GM23338 (cell line): ENCODE data around the gene APRT. TPM values are rescaled to one million over a fixed set of nuclear protein-coding genes. Genes with fewer than 3 reads are reported as not detected.

Experiments
- ATAC-seq: fragments of 200-7000 bp; cut with Tn5 transposase; 3 replicates; pipeline ENCODE4 v1.9.1; 2020
- DNase-seq: peaks from one replicate; pipeline ENCODE4 v3.0.0-alpha.2; 2015; ENCODE audit warnings: low spot score
- H2AFZ ChIP-seq: fragments of 200-600 bp; sonication (generic); 2 replicates; pipeline ENCODE4 v1.8.0; 2016; ENCODE audit warnings: antibody characterized with exemption, mild to moderate bottlenecking, moderate library complexity
- H3F3A ChIP-seq: fragments of 200-600 bp; sonication (generic); replicated peaks from 2 replicates; pipeline ENCODE4 v1.8.0; 2017; ENCODE audit warnings: antibody characterized with exemption, mixed run types, low read depth
- H3K27ac ChIP-seq: fragments of 200-600 bp; sonication (generic); 2 replicates; pipeline ENCODE4 v1.6.1; 2016; ENCODE audit warnings: low read depth
- H3K27me3 ChIP-seq: fragments of 200-600 bp; sonication (generic); 2 replicates; pipeline ENCODE4 v1.8.0; 2016; ENCODE audit warnings: mild to moderate bottlenecking, mixed run types, moderate library complexity; ENCODE audit not compliant: insufficient read depth
- H3K36me3 ChIP-seq: fragments of 200-600 bp; sonication (generic); 2 replicates; pipeline ENCODE4 v1.8.0; 2016; ENCODE audit warnings: mild to moderate bottlenecking; ENCODE audit not compliant: insufficient read depth
- H3K4me1 ChIP-seq: fragments of 200-600 bp; sonication (generic); 2 replicates; pipeline ENCODE4 v1.8.0; 2016; ENCODE audit warnings: mild to moderate bottlenecking, moderate library complexity; ENCODE audit not compliant: insufficient read depth
- H3K4me2 ChIP-seq: fragments of 200-600 bp; sonication (generic); 2 replicates; pipeline ENCODE4 v1.7.1; 2017; ENCODE audit warnings: mixed run types
- H3K4me3 ChIP-seq: fragments of 200-600 bp; sonication (generic); 2 replicates; pipeline ENCODE4 v1.6.1; 2016; ENCODE audit warnings: mixed run types
- H3K79me2 ChIP-seq: fragments of 200-600 bp; sonication (generic); replicated peaks from 2 replicates; pipeline ENCODE4 v1.8.0; 2017; ENCODE audit warnings: mild to moderate bottlenecking; ENCODE audit not compliant: insufficient read depth
- H3K9me2 ChIP-seq: fragments of 200-600 bp; sonication (generic); 2 replicates; pipeline ENCODE4 v1.8.0; 2017; ENCODE audit not compliant: insufficient read depth
- H4K20me1 ChIP-seq: fragments of 200-600 bp; sonication (generic); replicated peaks from 2 replicates; pipeline ENCODE4 v1.8.0; 2017; ENCODE audit warnings: mild to moderate bottlenecking; ENCODE audit not compliant: insufficient read depth
- H3K27ac Mint-ChIP-seq: 2 replicates; pipeline ENCODE4 v1.8.0; 2020; ENCODE audit warnings: inconsistent platforms, mild to moderate bottlenecking, moderate library complexity, mixed read lengths
- H3K27me3 Mint-ChIP-seq: 3 replicates; pipeline ENCODE4 v1.8.0; 2022; ENCODE audit warnings: low read depth, mild to moderate bottlenecking, moderate library complexity, mixed read lengths, inconsistent platforms; ENCODE audit not compliant: insufficient read depth, poor library complexity
- H3K36me3 Mint-ChIP-seq: 3 replicates; pipeline ENCODE4 v1.8.0; 2021; ENCODE audit warnings: low read depth, mild to moderate bottlenecking, inconsistent platforms, moderate library complexity, mixed read lengths
- H3K4me1 Mint-ChIP-seq: 3 replicates; pipeline ENCODE4 v1.8.0; 2020; ENCODE audit warnings: mild to moderate bottlenecking, inconsistent platforms, mixed read lengths
- H3K4me3 Mint-ChIP-seq: 3 replicates; pipeline ENCODE4 v1.8.0; 2021; ENCODE audit warnings: moderate library complexity, mild to moderate bottlenecking, inconsistent platforms, mixed read lengths
- H3K9me3 Mint-ChIP-seq: 3 replicates; pipeline ENCODE4 v1.8.0; 2020; ENCODE audit warnings: moderate library complexity, mild to moderate bottlenecking, inconsistent platforms, mixed read lengths
- CREB1 ChIP-seq: fragments of 250-450 bp; sonication (Bioruptor Pico); IDR thresholded peaks from 2 replicates; pipeline ENCODE4 v1.5.0; 2020; ENCODE audit warnings: low read depth, mild to moderate bottlenecking, moderate library complexity
- CTCF ChIP-seq, 2 experiments: fragments of 200-600 bp in 1 of 2; sonication (generic) in 1 of 2; conservative IDR thresholded peaks; 2 replicates each; pipeline versions ENCODE4 v1.5.1 to v1.6.1; 2016 to 2017; ENCODE audit warnings: antibody characterized with exemption in 2 of 2, low read depth in 2 of 2, mild to moderate bottlenecking in 2 of 2, moderate library complexity in 1 of 2
- ETS1 ChIP-seq: IDR thresholded peaks from 2 replicates; pipeline ENCODE4 v1.6.1; 2016; ENCODE audit warnings: antibody characterized with exemption
- EZH2 ChIP-seq: fragments of 200-600 bp; sonication (generic); IDR thresholded peaks from one replicate; pipeline ENCODE4 v1.8.0; 2017; ENCODE audit warnings: antibody characterized with exemption, mild to moderate bottlenecking, low read depth; ENCODE audit not compliant: unreplicated experiment
- EZH2phosphoT487 ChIP-seq: fragments of 200-600 bp; sonication (generic); IDR thresholded peaks from one replicate; pipeline ENCODE4 v1.8.1; 2018; ENCODE audit warnings: antibody characterized with exemption; ENCODE audit not compliant: unreplicated experiment
- JUNB ChIP-seq: IDR thresholded peaks from one replicate; pipeline ENCODE4 v1.6.1; 2016; ENCODE audit warnings: antibody characterized with exemption; ENCODE audit not compliant: unreplicated experiment
- NANOG ChIP-seq: IDR thresholded peaks from 2 replicates; pipeline ENCODE4 v1.6.1; 2016; ENCODE audit warnings: antibody characterized with exemption, borderline replicate concordance
- POLR2AphosphoS5 ChIP-seq: IDR thresholded peaks from 2 replicates; pipeline ENCODE4 v1.6.1; 2016; ENCODE audit warnings: antibody characterized with exemption, low read depth
- REST ChIP-seq: IDR thresholded peaks from one replicate; pipeline ENCODE4 v1.6.1; 2018; ENCODE audit warnings: antibody characterized with exemption; ENCODE audit not compliant: unreplicated experiment
- STAT1 ChIP-seq: IDR thresholded peaks from one replicate; pipeline ENCODE4 v1.6.1; 2016; ENCODE audit warnings: antibody characterized with exemption; ENCODE audit not compliant: unreplicated experiment
- ZNF114 ChIP-seq: fragments of 250-450 bp; sonication (Bioruptor Pico); IDR thresholded peaks from 2 replicates; pipeline ENCODE4 v1.5.0; 2020; ENCODE audit warnings: mild to moderate bottlenecking, moderate library complexity
- ZNF331 ChIP-seq: fragments of 250-450 bp; sonication (Bioruptor Pico); IDR thresholded peaks from 2 replicates; pipeline ENCODE4 v1.5.0; 2020; ENCODE audit warnings: low read depth, mild to moderate bottlenecking, moderate library complexity
- ZNF462 ChIP-seq: fragments of 250-450 bp; sonication (Bioruptor Pico); IDR thresholded peaks from 2 replicates; pipeline ENCODE4 v1.5.0; 2020; ENCODE audit warnings: mild to moderate bottlenecking, moderate library complexity
- polyA plus RNA-seq: library from polyadenylated mRNA; unstranded; fragments of >200 nt; fragmentation: Nextera tagmentation; extraction: Ambion mirVana; gene quantifications from 2 replicates; pipeline ENCODE4 v1.2.1, GENCODE V29; 2016
- total RNA-seq: library from RNA; depleted of rRNA; stranded (reverse); fragments of >200 nt; shearing (Covaris generic); gene quantifications from 2 replicates; pipeline ENCODE4 v1.2.3, GENCODE V29; 2014

Gene APRT
- total and polyA plus RNA-seq, 2 experiments from 2014 or later, result 250 to 522 TPM

GRCh38 chr16:88850531-88851199, 38.9 kb upstream of the APRT start:
- H3K4me1 Mint-ChIP-seq, result peaks cover 8% of the 10 kb centered on the region
- Histone ChIP-seq H4K20me1 (peaks cover 1% of the 10 kb centered on the region; the same call in 1 of the 2 replicates), H3K36me3 (no peaks in the 10 kb centered on the region), H3F3A (0 out of 2 replicates have a peak, but pooled peaks cover 3% of the 10 kb centered on the region), H3K27ac (no peak overlapping the region), H3K9me2 (no peaks in the 10 kb centered on the region), H3K4me3 (no peak overlapping the region), H3K27me3 (no peaks in the 10 kb centered on the region), H3K4me2 (no peak overlapping the region), H2AFZ (no peak overlapping the region), H3K4me1 (no peaks in the 10 kb centered on the region; the same call in 1 of the 2 replicates), H3K79me2 (peaks cover 5% of the 10 kb centered on the region; the same call in 1 of the 2 replicates)
- H3K27me3 Mint-ChIP-seq, result peaks cover 4% of the 10 kb centered on the region
- peaks cover 12% of the 10 kb centered on the region; the same call in 2 of the 3 replicates for H3K9me3 Mint-ChIP-seq
- DNase-seq, result no peak
- peaks cover 22% of the 10 kb centered on the region for H3K36me3 Mint-ChIP-seq
- H3K27ac Mint-ChIP-seq, result no peak overlapping the region
- no peak overlapping the region for H3K4me3 Mint-ChIP-seq
- no peak for TF ChIP-seq ZNF462 (CRISPR knock-in tag)
- no peak for TF ChIP-seq JUNB
- TF ChIP-seq NANOG, result no peak
- TF ChIP-seq STAT1, result no peak
- no peak for TF ChIP-seq CREB1
- no peak for TF ChIP-seq EZH2
- no peak for TF ChIP-seq CTCF (conservative IDR thresholded peaks at IDR 0.05; ENCODE audit: low read depth in 2 of 2)
- TF ChIP-seq EZH2phosphoT487, result no peak
- TF ChIP-seq POLR2AphosphoS5, result no peak
- no peak for TF ChIP-seq ETS1
- no peak for TF ChIP-seq ZNF331 (CRISPR knock-in tag)
- TF ChIP-seq REST, result no peak
- no peak for TF ChIP-seq ZNF114
- no peak for ATAC-seq
